HG03066 (cell line): ENCODE measurements around the gene C1QTNF1.
"Not testable (repeated sequence)": the region's sequence is repeated elsewhere in the genome, so short reads cannot be mapped to it uniquely, and the experiment has no call there.

Experiments
- ATAC-seq: cut with Tn5 transposase; IDR thresholded peaks from one replicate; pipeline ENCODE4 v1.9.1; 2021; ENCODE audit warnings: low read depth; ENCODE audit not compliant: unreplicated experiment

Gene C1QTNF1

GRCh38 chr17:79005063-79005861 lies 18.7 kb upstream of the C1QTNF1 start:
- no peak for ATAC-seq

- ATAC-seq = no peak
Measured at GRCh38 chr17:79006046-79006445, 17.9 kb upstream of the C1QTNF1 start.

DNA sequence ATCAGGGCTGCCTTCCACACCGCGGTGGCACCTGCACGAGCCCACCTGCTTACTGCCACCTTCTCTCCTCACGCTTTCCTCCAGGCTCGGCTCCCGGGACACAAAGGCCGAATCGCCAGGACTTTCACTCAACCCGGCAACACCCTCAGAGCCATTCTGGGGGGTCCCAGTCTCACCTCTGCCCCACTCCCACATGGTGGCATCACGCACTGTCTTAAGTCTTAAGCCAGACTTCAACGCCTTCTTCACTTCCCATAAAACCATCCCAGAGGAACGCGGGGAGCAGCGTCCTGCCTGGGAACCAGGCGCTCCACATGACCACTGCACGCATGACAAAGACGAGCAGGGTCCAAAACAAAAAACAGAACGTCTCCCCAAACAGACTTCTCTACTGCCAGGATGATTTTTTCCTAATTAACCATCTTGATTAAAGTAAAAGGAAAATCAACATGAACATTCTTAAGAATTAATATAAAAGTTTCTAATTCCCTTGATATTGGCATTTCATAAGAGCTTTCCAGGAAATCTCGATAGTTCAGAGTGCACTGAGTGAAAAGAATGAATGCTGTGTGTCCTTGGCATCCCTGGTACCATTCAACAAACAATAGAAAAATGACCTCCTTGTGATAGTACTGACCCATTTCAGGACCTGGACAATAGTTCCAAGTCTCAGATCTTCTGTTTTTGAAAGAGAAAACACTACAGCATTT lies 17.0 kb upstream of the C1QTNF1 start:
- ATAC-seq = no peak

DNA sequence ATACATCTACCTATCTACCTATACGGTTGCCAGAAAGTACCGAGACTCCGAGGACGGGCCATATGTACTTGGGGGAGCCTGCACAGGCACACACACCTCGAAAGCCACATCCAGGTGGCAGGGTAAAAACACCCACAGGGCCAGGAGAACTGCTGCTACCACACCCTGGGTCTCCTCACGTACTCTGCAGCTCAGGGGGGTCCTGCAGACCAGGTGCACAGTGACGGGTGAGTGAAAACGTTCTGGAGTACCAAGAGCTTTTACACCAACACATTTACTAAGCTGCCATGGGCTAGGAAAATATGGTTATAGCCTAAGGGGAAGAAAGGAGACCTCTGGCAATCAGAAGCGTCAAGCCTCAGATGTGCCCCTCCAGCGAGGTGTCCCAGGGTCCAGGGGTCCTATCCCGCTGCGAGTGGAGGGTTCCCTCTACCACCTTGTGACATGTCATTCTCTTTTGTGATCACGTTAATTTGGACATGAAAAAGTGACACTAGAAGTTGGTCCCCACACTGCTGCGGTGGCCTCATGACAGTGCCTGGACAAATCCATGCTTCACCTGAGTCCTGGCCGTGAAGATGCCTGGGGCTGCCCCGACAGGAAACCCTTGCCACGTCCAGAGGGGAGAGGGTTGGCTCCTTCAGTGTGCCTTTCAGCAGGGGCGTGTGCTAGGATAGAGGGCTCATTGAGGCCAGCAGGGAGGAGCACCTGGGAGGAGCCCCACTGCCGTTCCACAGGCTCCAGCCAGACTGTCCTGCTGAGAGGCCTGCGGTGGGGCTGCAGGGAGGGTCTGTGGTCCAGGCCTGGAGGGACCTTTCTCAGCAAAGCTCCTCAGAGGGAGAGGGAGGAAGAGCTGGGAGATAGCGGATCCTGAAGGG lies 16.2 kb upstream of the C1QTNF1 start:
- ATAC-seq = no peak

DNA sequence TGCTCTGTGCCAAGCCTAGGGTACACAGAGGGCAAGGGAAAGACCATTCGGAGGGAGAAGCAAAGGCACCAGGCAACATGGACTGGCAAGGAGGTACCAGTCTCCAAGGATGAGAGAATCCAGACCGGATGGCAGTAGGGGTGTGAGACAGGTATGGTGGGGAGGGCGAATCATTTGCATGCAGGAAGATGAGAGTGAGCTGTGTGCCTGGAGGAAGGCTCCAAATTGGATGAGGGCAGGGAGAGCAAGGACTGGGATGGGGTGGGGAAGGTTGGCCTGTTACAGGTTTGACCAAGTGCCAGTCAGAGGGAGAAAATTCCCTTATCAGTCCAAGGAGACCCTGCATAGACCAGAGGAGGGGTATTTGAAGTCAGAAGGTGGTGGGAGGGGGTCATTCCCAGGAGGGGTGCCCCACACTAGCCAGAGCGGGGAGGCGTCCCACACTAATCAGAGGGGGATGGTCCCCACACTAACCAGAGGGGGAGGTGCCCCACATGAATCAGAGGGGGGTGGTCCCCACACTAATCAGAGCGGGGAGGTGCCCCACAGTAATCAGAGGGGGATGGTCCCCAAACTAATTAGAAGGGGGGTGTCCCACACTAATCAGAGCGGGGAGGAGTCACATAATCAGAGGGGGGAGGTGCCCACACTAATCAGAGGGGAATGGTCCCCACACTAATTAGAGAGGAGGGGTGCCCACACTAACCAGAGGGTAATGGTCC lies 15.1 kb upstream of the C1QTNF1 start:
- no peak for ATAC-seq

DNA sequence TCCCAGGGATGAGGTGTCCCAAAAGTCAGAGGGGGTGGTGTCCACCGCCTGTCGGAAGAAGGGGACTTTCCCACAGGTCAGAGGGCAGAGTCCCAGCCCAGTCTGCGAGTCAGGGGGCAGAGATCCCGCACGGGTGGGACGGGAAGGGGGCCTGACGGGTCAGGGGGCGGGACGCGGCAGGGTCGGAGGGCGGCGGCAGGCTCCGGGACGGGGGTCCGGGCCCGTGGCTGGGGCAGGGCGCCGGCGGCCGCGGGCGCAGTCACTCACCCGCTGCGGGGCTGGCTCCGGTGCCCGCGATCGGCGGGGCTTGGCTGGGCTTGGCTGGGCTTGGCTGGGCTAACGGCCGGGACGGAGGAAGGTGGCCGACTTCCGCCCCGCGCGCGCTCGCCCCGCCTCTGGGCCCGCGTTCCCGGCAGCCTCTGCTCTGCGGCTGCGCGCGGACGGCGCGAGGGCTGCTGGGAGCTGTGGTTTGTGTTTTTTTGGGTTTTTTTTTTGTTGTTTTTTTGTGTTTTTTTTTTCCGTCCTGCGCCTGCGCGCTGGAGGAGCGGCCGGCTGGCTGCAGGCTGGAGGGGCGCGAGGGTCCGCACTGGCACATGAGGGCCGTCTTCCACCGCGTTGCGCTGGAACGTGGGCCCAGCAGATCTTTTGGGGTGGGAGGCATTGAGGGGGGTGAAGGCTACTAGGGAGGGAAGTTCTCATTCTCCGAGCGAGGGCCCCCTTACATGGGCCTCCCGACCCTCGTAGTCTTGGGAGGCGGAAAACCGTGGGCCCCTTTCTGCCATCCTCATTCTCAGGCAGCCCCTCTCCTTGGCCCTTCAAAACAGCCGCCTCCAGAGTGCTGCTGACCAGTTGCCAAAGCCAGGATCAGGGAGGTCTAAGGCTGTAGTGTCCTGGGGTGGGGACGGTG lies 14.3 kb upstream of the C1QTNF1 start, which contains the start of gene CANT1:
Gene CANT1 (minus strand): TSS at position 368 of the 907 bp plus-strand sequence. CDS start 12,142 bp downstream, outside the sequence.
- peak; percentile 77 for ATAC-seq

DNA sequence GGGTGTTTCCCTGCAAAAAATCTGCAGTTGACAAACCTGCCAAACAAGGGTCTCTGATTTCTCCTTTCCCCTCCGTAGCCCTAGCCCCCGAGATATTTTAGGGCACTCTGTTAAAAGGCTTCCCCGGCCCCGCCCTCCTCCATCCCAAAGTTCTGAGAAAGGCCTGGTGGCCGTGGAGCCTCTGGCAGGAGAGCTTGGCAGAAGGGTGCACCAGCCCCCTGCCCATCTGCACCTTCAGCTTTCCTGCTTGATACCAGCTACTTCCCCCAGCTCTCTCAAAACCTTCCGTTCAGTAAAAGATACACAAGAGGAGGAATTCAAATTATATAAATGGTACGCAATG lies 13.7 kb upstream of the C1QTNF1 start:
- no peak for ATAC-seq

DNA sequence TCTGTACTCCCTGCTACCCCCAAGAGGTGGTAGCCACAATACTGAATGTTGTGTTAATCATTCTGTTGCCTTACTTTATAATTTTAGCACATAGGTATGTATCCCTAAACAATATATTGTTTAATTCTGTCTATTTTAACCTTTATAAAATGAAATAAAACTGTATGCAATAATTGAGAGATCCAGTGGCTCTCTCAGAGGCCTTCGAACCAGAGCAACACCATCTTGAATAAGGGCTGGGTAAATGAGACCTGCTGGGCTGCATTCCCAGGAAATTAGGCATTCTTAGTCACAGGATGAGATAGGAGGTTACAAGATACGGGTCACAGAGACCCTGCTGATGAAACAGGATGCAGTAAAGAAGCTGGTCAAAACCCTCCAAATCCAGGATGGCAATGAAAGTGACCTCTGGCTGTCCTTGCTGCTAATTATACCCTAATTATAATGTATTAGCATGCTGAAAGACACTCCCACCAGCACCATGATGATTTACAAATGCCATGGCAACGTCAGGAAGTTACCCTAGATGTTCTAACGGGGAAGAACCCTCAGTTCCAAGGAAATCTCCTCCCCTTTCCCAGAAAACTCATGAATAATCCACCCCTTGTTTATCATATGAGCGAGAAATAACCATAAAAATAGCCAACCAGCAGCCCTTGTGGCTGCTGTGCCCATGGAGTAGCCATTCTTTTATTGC lies 12.4 kb upstream of the C1QTNF1 start:
- ATAC-seq = no peak

- ATAC-seq = no peak
Measured at GRCh38 chr17:79012563-79013134, 11.3 kb upstream of the C1QTNF1 start.

GRCh38 chr17:79014158-79014758 lies 9.7 kb upstream of the C1QTNF1 start:
- no peak for ATAC-seq

- ATAC-seq = no peak
Measured at GRCh38 chr17:79017546-79018369, 6.2 kb upstream of the C1QTNF1 start.

- no peak for ATAC-seq
Measured at GRCh38 chr17:79018370-79018695, 5.6 kb upstream of the C1QTNF1 start.

GRCh38 chr17:79019261-79019631 lies 4.7 kb upstream of the C1QTNF1 start:
- ATAC-seq = no peak

DNA sequence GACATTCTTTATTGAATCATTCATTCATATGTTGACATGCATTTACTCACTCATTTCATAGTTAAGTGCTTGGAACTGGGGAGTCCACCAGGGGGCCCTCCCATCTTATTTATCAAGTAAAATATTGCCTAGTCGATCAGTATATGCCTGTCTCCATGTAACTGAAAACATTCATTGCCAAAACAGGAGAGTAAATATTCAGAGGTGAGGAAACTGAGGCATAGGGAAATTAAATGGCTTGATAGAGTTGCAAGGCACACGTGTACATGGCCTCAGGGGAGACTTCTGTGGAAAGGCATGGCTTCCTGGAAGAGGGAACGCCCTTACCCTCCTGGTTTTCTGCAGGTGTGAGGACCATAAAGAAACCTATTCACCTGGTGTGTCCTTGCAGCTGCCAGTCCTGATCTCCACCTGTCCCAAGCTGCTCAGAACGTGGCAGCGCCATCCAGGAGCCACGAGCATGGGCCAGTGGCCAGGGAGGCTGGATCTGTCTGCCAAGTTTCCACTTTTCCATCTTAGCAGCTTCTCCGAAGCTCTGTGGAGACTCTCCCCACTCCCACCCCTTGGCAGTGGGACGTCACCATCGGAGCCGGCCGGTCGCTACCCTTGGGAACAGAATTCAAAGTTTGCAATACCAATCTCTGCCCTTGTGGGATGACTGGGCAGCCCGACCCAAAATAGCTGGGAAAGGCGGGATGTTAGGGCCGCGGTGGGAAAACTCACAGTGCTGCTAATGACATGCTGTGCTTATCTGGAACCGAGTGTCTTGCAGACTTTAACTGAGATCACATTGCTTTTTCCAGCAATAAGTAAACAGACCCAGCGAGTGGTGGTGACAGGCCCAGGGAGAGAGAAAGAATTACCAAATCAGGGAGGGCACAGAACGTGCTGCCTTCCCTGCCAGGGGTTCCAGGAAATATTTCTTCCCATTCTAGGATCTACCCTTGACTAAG lies 4.1 kb upstream of the C1QTNF1 start:
- ATAC-seq = no peak

- ATAC-seq = no peak
Measured at GRCh38 chr17:79020631-79021301, 3.2 kb upstream of the C1QTNF1 start.

GRCh38 chr17:79021929-79022328 lies 2.0 kb upstream of the C1QTNF1 start:
- not testable (repeated sequence) for ATAC-seq
